Measurements from ENCODE around the gene PRR22.

GRCh38 chr19:5762608-5763217, 21.8 kb downstream of the PRR22 start:
- no peak for TF ChIP-seq CTCF (IDR thresholded peaks at IDR 0.05; ENCODE audit: low read length)
- no peak for TF ChIP-seq EZH2phosphoT487 (IDR thresholded peaks at IDR 0.05; ENCODE audit: low read length)
- no peak for TF ChIP-seq EZH2 (optimal IDR thresholded peaks at IDR 0.05; ENCODE audit: low read depth, low read length)
